GM18505 (cell line): ENCODE data around the gene FBXL5.

Experiments
- ATAC-seq: cut with Tn5 transposase; IDR thresholded peaks from one replicate; pipeline ENCODE4 v1.9.1; 2021; ENCODE audit not compliant: unreplicated experiment
- POLR2A ChIP-seq: IDR thresholded peaks from 4 replicates; pipeline ENCODE4 v1.6.1; 2011; ENCODE audit warnings: borderline replicate concordance; ENCODE audit not compliant: insufficient read depth, insufficient read length; ENCODE audit errors: extremely low read depth

Gene FBXL5

DNA sequence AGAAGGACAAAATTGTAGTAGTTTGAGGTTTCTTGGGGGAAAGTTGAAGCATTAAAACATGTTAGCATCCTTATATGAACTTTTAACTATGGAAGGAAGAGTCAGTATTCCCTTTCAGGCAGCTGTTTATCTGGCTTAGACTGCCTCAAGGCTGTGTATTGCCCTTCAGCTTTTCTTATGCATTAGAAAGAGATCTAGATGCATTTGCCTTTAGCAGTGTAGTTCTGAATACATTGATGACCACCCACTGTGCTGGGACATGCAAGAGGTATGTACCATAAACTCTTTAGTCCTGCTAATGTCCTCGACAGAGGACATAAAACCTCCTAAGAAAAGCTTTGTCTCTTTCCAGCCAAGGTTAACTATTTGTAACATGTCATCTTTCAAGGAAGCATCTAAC lies 29.3 kb upstream of the FBXL5 start:
- no peak for ATAC-seq
- no peak for TF ChIP-seq POLR2A

- no peak for ATAC-seq
- no peak for TF ChIP-seq POLR2A
Observed at GRCh38 chr4:15683143-15683495, 28.0 kb upstream of the FBXL5 start.

DNA sequence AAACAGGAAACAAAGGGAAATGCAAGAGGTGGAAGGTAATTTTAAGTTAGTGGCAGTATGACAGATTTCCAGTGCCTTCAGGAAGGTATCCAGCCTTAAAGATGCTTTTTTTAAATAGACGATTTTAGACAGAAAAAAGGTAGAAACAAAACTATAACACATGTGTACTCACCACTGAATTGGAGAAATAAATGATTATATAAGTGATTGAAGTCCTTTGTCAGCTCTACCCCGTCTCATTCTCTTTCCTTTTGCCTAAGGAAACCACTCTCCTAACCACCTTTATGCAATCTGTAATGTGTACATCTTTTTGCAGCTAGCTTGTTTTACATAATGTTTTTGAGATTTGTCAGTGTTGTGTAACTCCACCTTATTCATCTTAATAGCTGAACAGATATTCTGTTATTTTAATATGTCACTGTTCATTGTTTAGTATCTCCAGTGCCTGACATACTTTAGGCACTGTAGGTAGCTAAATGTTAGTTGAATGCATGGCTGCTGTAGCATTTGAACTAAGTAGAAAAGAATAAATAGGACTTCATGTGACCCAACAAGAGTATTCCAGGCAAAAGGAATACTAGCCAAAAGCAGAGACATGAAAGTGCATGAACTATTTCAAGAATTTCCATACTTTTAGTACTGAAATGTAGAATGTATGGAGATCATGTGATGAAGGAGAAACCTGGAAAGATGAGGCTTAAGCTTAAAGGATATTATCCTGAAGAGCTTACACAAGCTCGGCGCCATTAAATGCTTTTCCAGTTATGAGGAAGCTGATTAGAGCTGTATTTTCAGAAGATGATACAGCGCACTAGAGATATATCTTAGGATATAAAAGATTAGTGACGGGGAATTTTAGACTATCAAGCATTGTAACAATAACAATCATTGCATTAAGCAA lies 27.3 kb upstream of the FBXL5 start:
- ATAC-seq, result no peak
- no peak for TF ChIP-seq POLR2A

DNA sequence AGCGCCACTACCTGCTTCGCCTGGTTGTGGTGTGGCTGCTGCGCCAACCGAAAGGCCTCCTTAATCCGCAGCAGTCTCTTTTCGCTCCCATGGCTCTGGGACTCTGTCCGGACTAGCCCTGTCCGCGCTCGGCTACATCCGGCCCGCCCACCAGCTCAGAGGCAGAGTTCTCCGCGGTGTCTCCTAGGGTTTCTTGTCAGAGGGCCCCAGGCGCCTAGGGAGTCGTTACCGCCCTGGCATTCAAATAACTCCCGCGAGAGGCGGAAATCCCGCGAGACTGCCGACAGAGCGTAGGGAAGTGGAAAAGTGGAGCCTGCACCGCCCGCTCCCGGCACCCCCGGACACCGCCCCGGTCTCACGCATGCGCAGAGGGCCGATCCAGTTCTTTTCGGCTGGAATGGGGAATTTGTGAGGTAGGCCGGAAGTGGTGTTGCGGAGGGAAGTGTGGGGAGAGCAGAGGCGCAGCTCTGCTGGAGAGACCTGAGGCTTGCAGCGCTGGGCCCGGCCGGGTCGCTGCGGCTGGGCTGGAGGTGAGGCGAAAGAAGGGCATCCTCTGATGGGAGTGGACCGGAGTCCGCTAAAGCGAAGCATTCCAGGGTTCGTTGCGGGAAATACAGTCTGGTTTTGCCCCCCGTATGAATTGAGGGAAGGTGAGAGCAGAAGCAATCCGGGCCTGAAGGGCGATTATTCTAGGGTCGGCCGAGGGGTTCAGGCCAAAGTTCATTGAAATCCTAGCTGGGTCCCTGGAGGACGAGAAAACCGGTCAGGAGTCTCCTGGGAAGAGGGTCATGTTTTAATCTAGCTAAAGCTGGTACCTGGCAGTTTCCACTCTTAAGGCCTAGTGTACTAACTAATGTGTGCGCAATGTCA lies 26.4 kb upstream of the FBXL5 start, which contains the start of gene FAM200B:
Gene FAM200B (plus strand): TSS at position 456 of the 870 bp plus-strand sequence. CDS start 5,151 bp downstream, outside the sequence.
- ATAC-seq, result peak; percentile 94
- peak; percentile 67 for TF ChIP-seq POLR2A

DNA sequence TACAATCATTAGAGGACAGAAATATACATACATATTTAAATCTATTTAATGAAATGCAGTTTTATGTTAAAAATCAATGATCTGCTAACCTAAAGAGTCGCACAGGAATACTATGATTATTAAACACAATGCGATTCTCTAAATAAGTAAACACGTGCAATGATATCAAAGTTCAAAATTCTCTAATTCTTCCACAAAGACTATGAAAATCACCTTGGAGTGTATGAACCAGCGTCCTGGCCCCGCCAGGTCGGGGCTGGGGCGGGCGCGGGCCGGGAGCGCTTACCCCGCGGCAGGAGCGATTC lies 25.9 kb upstream of the FBXL5 start:
- no peak for TF ChIP-seq POLR2A
- ATAC-seq, result no peak

- no peak for ATAC-seq
- no peak for TF ChIP-seq POLR2A
Observed at GRCh38 chr4:15677507-15677988, 22.4 kb upstream of the FBXL5 start.

- no peak for TF ChIP-seq POLR2A
- ATAC-seq, result no peak
Observed at GRCh38 chr4:15676899-15677298, 21.7 kb upstream of the FBXL5 start.

GRCh38 chr4:15676039-15676438 lies 20.9 kb upstream of the FBXL5 start:
- TF ChIP-seq POLR2A, result no peak
- no peak for ATAC-seq

- TF ChIP-seq POLR2A, result no peak
- no peak for ATAC-seq
Observed at GRCh38 chr4:15675356-15675755, 20.2 kb upstream of the FBXL5 start.

- no peak for ATAC-seq
- no peak for TF ChIP-seq POLR2A
Observed at GRCh38 chr4:15674926-15675325, 19.8 kb upstream of the FBXL5 start.

- ATAC-seq, result no peak
- no peak for TF ChIP-seq POLR2A
Observed at GRCh38 chr4:15674046-15674445, 18.9 kb upstream of the FBXL5 start.

- no peak for ATAC-seq
- TF ChIP-seq POLR2A, result no peak
Observed at GRCh38 chr4:15673337-15673736, 18.2 kb upstream of the FBXL5 start.

- no peak for ATAC-seq
Observed at GRCh38 chr4:15672101-15672500, 16.9 kb upstream of the FBXL5 start.

More at GRCh38 chr4:15672101-15672500, 16.9 kb upstream of the FBXL5 start:
- no peak for TF ChIP-seq POLR2A
